DOHH2 (cell line): ENCODE data around the gene HMGCS1.

Experiments
- H3F3A ChIP-seq: fragments of 200-600 bp; sonication (generic), shearing (Covaris generic); 2 replicates; pipeline ENCODE4 v1.6.0; 2016; ENCODE audit warnings: antibody characterized with exemption, mild to moderate bottlenecking; ENCODE audit not compliant: control insufficient read depth, insufficient read depth
- H3K27ac ChIP-seq: fragments of 200-600 bp; sonication (generic); 2 replicates; pipeline ENCODE4 v1.5.1; 2014; ENCODE audit warnings: low read depth, mild to moderate bottlenecking, low read length, moderate library complexity
- H3K27me3 ChIP-seq: fragments of 200-600 bp; sonication (generic); 2 replicates; pipeline ENCODE4 v1.6.1; 2014; ENCODE audit warnings: mild to moderate bottlenecking, low read length, mixed read lengths; ENCODE audit not compliant: control insufficient read depth
- H3K36me3 ChIP-seq: fragments of 200-600 bp; sonication (generic); 2 replicates; pipeline ENCODE4 v1.6.1; 2014; ENCODE audit warnings: mild to moderate bottlenecking, low read length, moderate library complexity, mixed read lengths; ENCODE audit not compliant: control insufficient read depth
- H3K4me1 ChIP-seq: fragments of 200-600 bp; sonication (generic); 2 replicates; pipeline ENCODE4 v1.6.1; 2014; ENCODE audit warnings: mild to moderate bottlenecking, low read length, mixed read lengths; ENCODE audit not compliant: control insufficient read depth
- H3K4me2 ChIP-seq: fragments of 200-600 bp; sonication (generic); 2 replicates; pipeline ENCODE4 v1.6.0; 2014; ENCODE audit warnings: mild to moderate bottlenecking, low read length, moderate library complexity
- H3K4me3 ChIP-seq: fragments of 200-600 bp; sonication (generic); 2 replicates; pipeline ENCODE4 v1.5.1; 2014; ENCODE audit warnings: mild to moderate bottlenecking, low read length, mixed read lengths
- H3K79me2 ChIP-seq: fragments of 200-600 bp; sonication (generic); 2 replicates; pipeline ENCODE4 v1.6.1; 2014; ENCODE audit warnings: mild to moderate bottlenecking, low read length, mixed read lengths; ENCODE audit not compliant: control insufficient read depth
- H3K9me2 ChIP-seq: fragments of 200-600 bp; sonication (generic); replicated peaks from 2 replicates; pipeline ENCODE4 v1.6.1; 2014; ENCODE audit warnings: mild to moderate bottlenecking, low read length, mixed read lengths; ENCODE audit not compliant: control insufficient read depth
- H3K9me3 ChIP-seq: fragments of 200-600 bp; sonication (generic); 2 replicates; pipeline ENCODE4 v1.6.1; 2014; ENCODE audit warnings: antibody characterized with exemption, low read length, mixed read lengths; ENCODE audit not compliant: control insufficient read depth, insufficient read depth
- H4K20me1 ChIP-seq: fragments of 200-600 bp; sonication (generic); 2 replicates; pipeline ENCODE4 v1.6.0; 2014; ENCODE audit warnings: low read depth, mild to moderate bottlenecking, antibody characterized with exemption, low read length, moderate library complexity; ENCODE audit not compliant: control insufficient read depth, insufficient read depth
- CTCF ChIP-seq: fragments of 200-600 bp; sonication (generic); IDR thresholded peaks from one replicate; pipeline ENCODE4 v1.5.1; 2014; ENCODE audit warnings: antibody characterized with exemption, mild to moderate bottlenecking, low read depth, low read length; ENCODE audit not compliant: poor library complexity, severe bottlenecking
- EZH2phosphoT487 ChIP-seq: fragments of 200-600 bp; sonication (generic); IDR thresholded peaks from 2 replicates; pipeline ENCODE4 v1.6.1; 2017; ENCODE audit warnings: borderline replicate concordance, mild to moderate bottlenecking, antibody characterized with exemption, low read length, moderate library complexity, mixed read lengths

The HMGCS1 gene

GRCh38 chr5:43315263-43315662 is 2.1 kb upstream of the HMGCS1 start:
- Histone ChIP-seq H3K9me3 (peaks cover 8% of the 10 kb centered on the region; the same call in 1 of the 2 replicates), H3K4me2 (no peak overlapping the region), H3K79me2 (peaks cover 34% of the 10 kb centered on the region), H3K9me2 (no peaks in the 10 kb centered on the region), H3K36me3 (peaks cover 36% of the 10 kb centered on the region), H3K4me1 (peaks cover 37% of the 10 kb centered on the region), H3F3A (peaks cover 5% of the 10 kb centered on the region), H4K20me1 (peaks cover 26% of the 10 kb centered on the region), H3K27ac (peak overlapping the region; percentile 96), H3K27me3 (no peaks in the 10 kb centered on the region), H3K4me3 (no peak overlapping the region)
- TF ChIP-seq CTCF = no peak

GRCh38 chr5:43314724-43315123 is 1.5 kb upstream of the HMGCS1 start:
- Histone ChIP-seq H3K36me3 (peaks cover 41% of the 10 kb centered on the region), H3K27me3 (no peaks in the 10 kb centered on the region), H4K20me1 (peaks cover 31% of the 10 kb centered on the region), H3K27ac (peak overlapping the region; percentile 96), H3K4me2 (peak overlapping the region; percentile 77), H3K4me3 (peak overlapping the region; percentile 60), H3K9me2 (no peaks in the 10 kb centered on the region), H3F3A (peaks cover 10% of the 10 kb centered on the region), H3K79me2 (peaks cover 40% of the 10 kb centered on the region), H3K4me1 (peaks cover 43% of the 10 kb centered on the region), H3K9me3 (peaks cover 8% of the 10 kb centered on the region; the same call in 1 of the 2 replicates)
- TF ChIP-seq EZH2phosphoT487 = no peak
- no peak for TF ChIP-seq CTCF

GRCh38 chr5:43313854-43314457 is 744 bp upstream of the HMGCS1 start:
- Histone ChIP-seq H3K4me1 (peaks cover 51% of the 10 kb centered on the region), H3K36me3 (peaks cover 49% of the 10 kb centered on the region), H3K4me2 (peak overlapping the region; percentile 77), H3K9me3 (peaks cover 8% of the 10 kb centered on the region; the same call in 1 of the 2 replicates), H3K79me2 (peaks cover 47% of the 10 kb centered on the region), H3K4me3 (peak overlapping the region; percentile 60), H3K9me2 (no peaks in the 10 kb centered on the region), H4K20me1 (peaks cover 39% of the 10 kb centered on the region), H3K27ac (peak overlapping the region; percentile 96), H3F3A (peaks cover 10% of the 10 kb centered on the region), H3K27me3 (no peaks in the 10 kb centered on the region)
- TF ChIP-seq EZH2phosphoT487 (no peak), CTCF (no peak)
